PC-9 (cell line): ENCODE data around the gene RAB42. TPM values are rescaled to one million over a fixed set of nuclear protein-coding genes. Genes with fewer than 3 reads are reported as not detected.

Source experiments
- BruUV-seq: library from RNA; stranded (reverse); fragments of 400-500 nt; replicated peaks from 2 replicates; lab custom pipeline; 2021; lab: Mats Ljungman, UMichigan
- CTCF ChIA-PET: fragments of 300-600 bp; sonication (Branson Sonifier 250); formaldehyde crosslinking; loops from one replicate; lab custom pipeline; 2022; ENCODE audit warnings: antibody characterized with exemption; lab: Charles Lee
- POLR2A ChIA-PET: fragments of 300-600 bp; sonication (Branson Sonifier 250); formaldehyde crosslinking; loops from one replicate; lab custom pipeline; 2022; ENCODE audit warnings: antibody characterized with exemption; ENCODE audit not compliant: unreplicated experiment; lab: Charles Lee
- DNase-seq, 2 experiments: peaks; one replicate each; pipeline versions ENCODE4 v3.0.0 to v3.0.0-alpha.2; 2015 to 2022; ENCODE audit warnings: mixed read lengths in 1 of 2
- H2AFZ ChIP-seq: fragments of 200-600 bp; sonication (generic); 2 replicates; pipeline ENCODE4 v1.8.1; 2017; ENCODE audit warnings: antibody characterized with exemption
- H3F3A ChIP-seq: fragments of 200-600 bp; sonication (generic); 2 replicates; pipeline ENCODE4 v1.8.1; 2017; ENCODE audit warnings: antibody characterized with exemption, mild to moderate bottlenecking, low read depth; ENCODE audit not compliant: insufficient read depth
- H3K27ac ChIP-seq: fragments of 200-600 bp; sonication (generic); 2 replicates; pipeline ENCODE4 v1.6.1; 2016; ENCODE audit warnings: mixed run types
- H3K27me3 ChIP-seq: fragments of 200-600 bp; sonication (generic); 2 replicates; pipeline ENCODE4 v1.6.1; 2016; ENCODE audit warnings: low read depth, mixed run types; ENCODE audit not compliant: insufficient read depth
- H3K36me3 ChIP-seq: fragments of 200-600 bp; sonication (generic); 2 replicates; pipeline ENCODE4 v1.6.1; 2016; ENCODE audit warnings: low read depth, mixed run types
- H3K4me1 ChIP-seq: fragments of 200-600 bp; sonication (generic); replicated peaks from 2 replicates; pipeline ENCODE4 v1.6.1; 2016; ENCODE audit warnings: mixed run types; ENCODE audit not compliant: insufficient read depth
- H3K4me2 ChIP-seq: fragments of 200-600 bp; sonication (generic); 2 replicates; pipeline ENCODE4 v1.6.1; 2017; ENCODE audit warnings: mixed run types
- H3K4me3 ChIP-seq: fragments of 200-600 bp; sonication (generic); 2 replicates; pipeline ENCODE4 v1.6.1; 2016; ENCODE audit warnings: mixed run types
- H3K79me2 ChIP-seq: fragments of 200-600 bp; sonication (generic); 2 replicates; pipeline ENCODE4 v1.6.1; 2017; ENCODE audit warnings: low read depth, mixed run types
- H3K9me2 ChIP-seq: fragments of 200-600 bp; sonication (generic); 2 replicates; pipeline ENCODE4 v1.8.1; 2017; ENCODE audit warnings: mild to moderate bottlenecking; ENCODE audit not compliant: insufficient read depth
- H3K9me3 ChIP-seq: fragments of 200-600 bp; sonication (generic); 2 replicates; pipeline ENCODE4 v1.8.1; 2016; ENCODE audit warnings: low read depth; ENCODE audit not compliant: insufficient read depth
- H4K20me1 ChIP-seq: fragments of 200-600 bp; sonication (generic); 2 replicates; pipeline ENCODE4 v1.8.1; 2017; ENCODE audit not compliant: insufficient read depth
- CTCF ChIP-seq: fragments of 200-600 bp; sonication (generic); conservative IDR thresholded peaks from 2 replicates; pipeline ENCODE4 v1.6.1; 2017; ENCODE audit warnings: mixed run types, antibody characterized with exemption, mild to moderate bottlenecking, moderate library complexity
- EZH2 ChIP-seq: fragments of 200-600 bp; sonication (generic); IDR thresholded peaks from 2 replicates; pipeline ENCODE4 v1.8.0; 2017; ENCODE audit warnings: antibody characterized with exemption, low read depth
- intact Hi-C: fragments of 100-400 bp; cut with micrococcal nuclease; formaldehyde crosslinking; loops from one replicate; pipeline ENCODE4 v1.10.0; 2022; ENCODE audit not compliant: unreplicated experiment
- total RNA-seq: library from RNA; stranded (reverse); gene quantifications from 2 replicates; pipeline ENCODE4 v1.2.3, GENCODE V29; 2021

RAB42 gene
- total RNA-seq, 1 experiment from 2014 or later: 7.6 TPM

- Histone ChIP-seq H3K9me3 (no peaks in the 10 kb centered on the region), H4K20me1 (no peaks in the 10 kb centered on the region), H3K79me2 (peaks cover 9% of the 10 kb centered on the region; the same call in 1 of the 2 replicates), H3F3A (peaks cover 10% of the 10 kb centered on the region; the same call in 1 of the 2 replicates), H3K4me1 (peaks cover 6% of the 10 kb centered on the region), H3K9me2 (no peaks in the 10 kb centered on the region), H3K4me2 (no peak overlapping the region), H3K27me3 (no peaks in the 10 kb centered on the region), H3K36me3 (no peaks in the 10 kb centered on the region), H3K4me3 (no peak overlapping the region), H2AFZ (no peak overlapping the region), H3K27ac (no peak overlapping the region)
- TF ChIP-seq EZH2: no peak
- no peak for TF ChIP-seq CTCF
- BruUV-seq: no TSS peak
- CTCF ChIA-PET: interaction anchor here (0.6 to 0.7 kb wide), 3 partner anchors 35 to 51 kb away, joined by 3 to 5 read pairs (median 3); no protein-coding TSS in a partner anchor
- POLR2A ChIA-PET: no interaction called here
- intact Hi-C loops: loop anchor here (5.0 kb wide), 1 partner anchor 51 kb away; no protein-coding TSS in a partner anchor
- DNase-seq: no peak
Observed at GRCh38 chr1:28551381-28551780, 40.7 kb upstream of the RAB42 start.

GRCh38 chr1:28552758-28553663 is 39.1 kb upstream of the RAB42 start, which contains the start of gene TRNAU1AP:
TRNAU1AP (plus strand) TSS chr1:28553085; CDS start chr1:28553111, 26 bp downstream.
- peak within 1 kb of the TSS; percentile 92 for H2AFZ ChIP-seq
- no peaks in the 10 kb centered on the region for H4K20me1 ChIP-seq
- peaks cover 6% of the 10 kb centered on the region for H3K4me1 ChIP-seq
- H3K9me2 ChIP-seq: no peaks in the 10 kb centered on the region
- H3K4me2 ChIP-seq: peak within 1 kb of the TSS; percentile 85
- no peaks in the 10 kb centered on the region for H3K27me3 ChIP-seq
- H3K9me3 ChIP-seq: no peaks in the 10 kb centered on the region
- peaks cover 10% of the 10 kb centered on the region; the same call in 1 of the 2 replicates for H3F3A ChIP-seq
- no peaks in the 10 kb centered on the region for H3K36me3 ChIP-seq
- intact Hi-C loops: loop anchor here (2.0 to 5.0 kb wide), 3 partner anchors 26 to 49 kb away; no protein-coding TSS in a partner anchor
- peak within 1 kb of the TSS; percentile 63 for H3K4me3 ChIP-seq
- TSS peak; percentile 41 for BruUV-seq
- H3K79me2 ChIP-seq: peaks cover 9% of the 10 kb centered on the region; the same call in 1 of the 2 replicates
- peak; percentile 82 to 97 for DNase-seq
- ChIA-PET CTCF (no interaction called here), POLR2A (interaction anchor here (0.6 to 0.9 kb wide), 3 partner anchors 29 to 1137 kb away, joined by 5 to 7 read pairs (median 6); no protein-coding TSS in a partner anchor)
- H3K27ac ChIP-seq: peak within 1 kb of the TSS; percentile 62
- TF ChIP-seq EZH2 (no peak), CTCF (no peak)

- Histone ChIP-seq H3K4me2 (no peak overlapping the region), H3K27ac (no peak overlapping the region), H3K9me3 (no peaks in the 10 kb centered on the region), H3K4me1 (no peaks in the 10 kb centered on the region), H3K4me3 (no peak overlapping the region), H3F3A (no peaks in the 10 kb centered on the region), H2AFZ (no peak overlapping the region), H3K27me3 (no peaks in the 10 kb centered on the region), H3K36me3 (no peaks in the 10 kb centered on the region), H3K79me2 (no peaks in the 10 kb centered on the region), H3K9me2 (no peaks in the 10 kb centered on the region), H4K20me1 (no peaks in the 10 kb centered on the region)
- intact Hi-C loops: no loop called here
- CTCF ChIA-PET: no interaction called here
- POLR2A ChIA-PET: interaction anchor here (0.6 kb wide), 1 partner anchor 63 kb away, joined by 6 read pairs; no protein-coding TSS in a partner anchor
- TF ChIP-seq EZH2 (no peak), CTCF (no peak)
- no TSS peak for BruUV-seq
- DNase-seq: no peak
Observed at GRCh38 chr1:28560886-28561285, 31.2 kb upstream of the RAB42 start.
